Activated CD4-positive, alpha-beta T cell treated with anti-CD3 and anti-CD28 coated beads, Interleukin-2, amount 50 U/mL, for 4 hours (primary cell): Measurements from ENCODE around the gene UBR3.

Source experiments
- DNase-seq, 2 experiments: peaks; one replicate each; pipeline ENCODE4 v3.0.0-alpha.2; 2020

Gene UBR3

DNA sequence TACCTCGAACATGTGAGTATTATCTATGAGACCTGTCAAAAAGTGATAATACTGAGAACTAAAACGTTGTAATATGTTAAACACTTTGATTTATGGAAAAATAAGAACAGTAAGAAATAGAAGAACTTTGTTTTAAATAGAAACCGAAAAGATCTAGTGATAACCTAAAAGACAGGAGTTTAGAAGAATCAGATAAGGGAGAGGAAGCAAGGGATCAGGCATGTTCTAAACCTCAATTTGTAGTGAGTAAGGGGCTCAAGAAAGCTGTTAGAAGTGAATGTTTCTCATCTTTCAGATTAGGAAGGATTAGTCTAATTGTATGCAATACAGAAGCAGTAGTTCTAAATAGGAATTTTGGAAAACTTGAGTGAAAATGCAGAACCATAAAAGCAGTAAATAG is 182.0 kb downstream of the UBR3 start:
- DNase-seq: no peak

DNA sequence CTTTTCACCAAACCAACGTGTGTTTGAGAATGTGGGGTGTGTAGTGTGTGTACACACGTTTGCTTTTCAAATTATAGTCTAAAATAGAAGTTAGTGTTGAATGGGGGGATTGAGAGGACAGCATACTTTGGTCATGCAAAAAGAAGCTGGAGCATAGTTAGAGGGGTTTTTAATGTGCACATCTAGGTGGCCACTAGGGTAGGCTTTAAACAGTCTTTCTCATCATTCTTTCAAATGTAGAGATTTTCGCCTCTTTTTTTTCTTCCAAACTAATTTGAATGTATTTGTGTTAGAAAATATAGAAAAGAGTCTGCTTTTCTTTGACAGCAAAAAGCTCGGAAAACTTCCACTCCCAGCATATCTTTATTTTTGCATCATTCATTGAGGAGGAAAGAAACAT is 185.5 kb downstream of the UBR3 start:
- no peak for DNase-seq

GRCh38 chr2:170013802-170014551 is 186.7 kb downstream of the UBR3 start:
- no peak for DNase-seq

GRCh38 chr2:170014769-170015168 is 187.5 kb downstream of the UBR3 start:
- DNase-seq: no peak

DNA sequence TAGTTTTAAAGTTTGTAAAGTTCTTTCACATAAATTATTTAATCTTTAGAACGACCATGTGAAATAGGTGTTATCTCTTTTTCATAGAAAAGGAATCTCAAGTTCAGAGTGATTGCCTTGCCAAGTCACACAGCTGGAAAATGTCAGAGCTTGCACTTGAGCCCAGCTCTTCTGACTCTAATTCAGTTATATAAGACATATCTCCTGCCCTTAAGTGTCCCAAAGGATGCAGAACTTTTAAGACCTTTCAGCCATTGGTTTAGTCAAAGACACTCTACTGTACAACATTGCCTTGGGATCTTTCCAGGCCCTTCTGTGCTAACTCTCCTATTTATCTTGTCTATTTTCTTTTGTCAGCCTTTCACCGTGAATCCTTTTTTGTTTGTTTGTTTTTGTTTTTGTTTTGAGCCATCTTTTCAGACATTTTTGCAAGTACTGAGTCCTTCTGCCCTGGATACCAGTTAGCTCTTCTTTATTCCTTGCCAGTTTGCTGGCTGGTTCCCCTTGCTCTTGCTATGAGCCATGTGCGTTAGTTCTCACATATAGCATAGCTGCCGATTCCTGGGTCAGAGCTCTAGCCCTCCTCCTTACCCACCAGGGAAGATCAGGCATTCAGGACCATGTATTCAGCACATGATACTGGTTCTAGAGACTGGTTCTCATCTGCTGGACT is 190.7 kb downstream of the UBR3 start:
- no peak for DNase-seq

DNA sequence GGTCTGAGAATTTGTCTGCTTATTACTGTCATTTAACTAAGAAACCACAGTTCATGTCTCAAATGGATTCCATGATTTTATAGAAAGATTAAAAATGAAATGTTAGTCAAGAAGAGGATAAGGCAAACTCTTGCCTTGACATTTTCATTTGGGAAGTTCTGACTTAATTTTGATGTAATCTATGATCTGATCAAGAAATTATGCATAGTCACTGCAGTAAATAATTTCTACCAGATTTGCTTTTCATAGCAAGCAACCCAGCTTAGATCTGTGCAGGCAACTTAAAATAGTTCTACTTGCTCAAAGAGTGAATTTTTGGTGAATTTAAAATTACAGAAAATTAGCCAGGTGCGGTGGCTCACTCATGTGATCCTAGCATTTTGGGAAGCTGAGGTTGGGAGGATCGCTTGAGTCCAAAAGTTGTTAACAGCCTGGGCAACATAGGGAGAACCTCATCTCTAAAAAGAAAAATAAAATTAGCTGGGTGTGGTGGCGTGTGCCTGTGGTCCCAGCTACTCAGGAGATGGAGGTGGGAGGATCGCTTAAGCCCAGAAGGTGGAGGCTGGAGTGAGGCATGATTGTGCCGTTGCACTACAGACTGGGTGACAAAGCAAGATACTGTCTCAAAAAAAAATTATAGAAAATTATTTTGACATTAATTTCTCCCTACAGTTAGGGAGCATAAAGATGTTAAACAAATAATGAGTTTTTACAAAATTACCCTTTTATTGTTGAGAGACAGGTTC is 192.0 kb downstream of the UBR3 start:
- no peak for DNase-seq

GRCh38 chr2:170020777-170021176 is 193.5 kb downstream of the UBR3 start:
- DNase-seq: no peak

DNA sequence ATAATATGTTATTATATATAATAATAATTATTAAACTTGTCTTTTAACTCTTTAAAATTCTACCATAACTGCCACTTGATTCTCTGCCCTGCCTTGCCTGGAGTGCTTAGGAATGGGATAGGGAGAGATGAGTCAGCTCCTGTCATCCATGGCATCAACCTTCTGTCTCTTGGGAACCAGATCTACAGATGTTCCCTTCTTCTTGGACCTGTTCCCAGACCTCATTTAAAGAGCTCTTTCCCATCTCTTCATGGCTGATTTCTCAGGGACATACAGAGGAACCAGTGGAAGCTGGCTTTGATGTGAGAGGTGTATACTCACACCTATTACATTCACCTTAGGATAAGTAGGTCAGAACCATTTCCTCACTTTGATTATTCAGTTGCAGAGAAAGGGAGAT is 195.4 kb downstream of the UBR3 start:
- no peak for DNase-seq

DNA sequence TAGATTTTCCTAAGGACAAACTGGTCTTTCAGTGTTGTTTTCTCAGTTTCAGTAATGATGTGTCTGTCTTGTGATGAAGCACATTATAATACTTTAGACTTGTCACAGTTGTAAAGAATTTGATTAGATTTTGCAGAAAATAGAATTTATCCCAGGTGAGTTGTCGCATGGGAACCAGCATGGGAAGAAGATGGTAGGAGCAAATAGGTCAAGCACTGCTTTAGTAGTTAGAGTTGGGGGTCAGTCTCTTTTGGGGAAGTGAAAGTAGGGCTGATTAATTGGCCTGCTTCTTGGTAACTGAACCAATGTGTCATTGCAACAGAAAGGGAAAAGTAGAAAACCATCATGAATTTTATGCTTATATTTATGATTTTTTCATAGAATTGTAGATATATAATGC is 197.5 kb downstream of the UBR3 start:
- DNase-seq: no peak

- DNase-seq: no peak
These were observed 198.0 kb downstream of the UBR3 start for GRCh38 chr2:170025223-170025622.

GRCh38 chr2:170026361-170026760 is 199.1 kb downstream of the UBR3 start:
- DNase-seq: no peak

DNA sequence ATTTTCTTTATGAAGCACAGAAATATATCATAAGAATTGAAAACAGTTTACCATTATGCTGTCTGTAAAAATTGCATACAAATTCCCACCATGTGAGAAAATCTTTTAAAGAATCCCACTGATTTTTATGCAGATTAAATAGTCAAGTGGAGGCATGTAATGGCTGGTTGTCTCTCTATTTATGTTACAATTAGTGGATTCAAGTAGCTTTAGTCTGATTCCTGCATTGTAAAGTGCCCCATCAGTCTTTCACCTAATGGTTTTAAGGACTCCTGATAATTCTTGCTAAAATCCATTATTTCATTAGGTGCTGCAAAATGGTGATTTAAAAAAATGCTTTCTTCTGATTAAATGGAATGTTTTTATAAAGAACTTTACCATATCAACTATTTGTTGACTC is 202.3 kb downstream of the UBR3 start:
- DNase-seq: no peak

DNA sequence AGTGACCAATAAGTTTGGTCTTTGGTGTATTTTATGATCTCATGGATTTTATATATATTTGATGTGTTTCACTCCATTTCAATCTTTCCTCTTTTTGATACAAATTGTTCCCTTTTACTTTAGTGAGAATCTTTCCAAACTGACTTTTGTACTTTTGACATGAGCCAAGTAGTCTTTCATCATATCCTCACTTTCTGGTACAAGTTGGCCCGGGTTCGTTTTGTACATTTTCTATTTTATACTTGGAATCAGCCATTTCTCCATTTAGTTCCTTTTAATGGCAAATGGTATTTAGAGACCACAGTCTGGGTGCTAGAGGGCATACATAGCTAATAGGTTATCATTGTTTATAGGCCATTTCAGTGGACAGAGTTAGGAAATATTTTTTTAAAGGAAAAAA is 202.8 kb downstream of the UBR3 start:
- DNase-seq: no peak

DNA sequence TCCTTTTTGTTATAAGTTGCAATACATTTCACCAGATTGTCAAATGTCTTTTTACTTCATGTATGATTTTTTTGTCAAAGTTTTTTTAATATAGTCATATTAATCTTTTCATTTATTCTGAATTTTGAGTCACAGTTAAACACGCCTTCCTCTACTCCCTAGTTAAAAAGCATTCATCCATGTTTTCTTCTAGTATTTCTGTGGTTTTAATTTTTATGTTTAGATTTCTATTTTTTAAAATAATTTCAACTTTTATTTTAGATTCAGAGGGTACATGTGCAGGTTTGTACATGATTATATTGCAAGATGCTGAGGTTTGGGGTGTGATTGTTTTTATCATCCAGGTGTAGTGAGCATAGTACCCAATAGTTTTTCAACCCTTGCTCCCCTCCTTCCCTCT is 204.0 kb downstream of the UBR3 start:
- no peak for DNase-seq

DNA sequence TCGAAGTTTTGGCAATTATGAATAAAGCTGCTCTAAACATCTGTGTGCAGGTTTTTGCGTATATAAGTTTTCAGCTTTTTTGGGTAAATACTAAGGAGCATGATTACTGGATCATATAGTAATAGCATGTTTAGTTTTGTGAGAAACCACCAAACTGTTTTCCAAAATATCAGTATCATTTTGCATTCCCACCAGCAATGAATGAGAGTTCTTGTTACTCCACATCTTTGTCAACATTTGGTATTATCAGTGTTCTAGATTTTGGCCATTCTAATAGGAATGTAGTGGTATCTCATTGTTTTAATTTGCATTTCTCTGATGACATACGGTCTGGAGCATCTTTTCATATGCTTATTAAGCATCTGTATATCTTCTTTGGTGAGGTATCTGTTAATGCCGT is 207.3 kb downstream of the UBR3 start:
- no peak for DNase-seq

- no peak for DNase-seq
These were observed 211.5 kb downstream of the UBR3 start for GRCh38 chr2:170038734-170039133.

- DNase-seq: no peak
These were observed 212.3 kb downstream of the UBR3 start for GRCh38 chr2:170039401-170040172.

- DNase-seq: no peak
These were observed 217.7 kb downstream of the UBR3 start for GRCh38 chr2:170044751-170045478.

DNA sequence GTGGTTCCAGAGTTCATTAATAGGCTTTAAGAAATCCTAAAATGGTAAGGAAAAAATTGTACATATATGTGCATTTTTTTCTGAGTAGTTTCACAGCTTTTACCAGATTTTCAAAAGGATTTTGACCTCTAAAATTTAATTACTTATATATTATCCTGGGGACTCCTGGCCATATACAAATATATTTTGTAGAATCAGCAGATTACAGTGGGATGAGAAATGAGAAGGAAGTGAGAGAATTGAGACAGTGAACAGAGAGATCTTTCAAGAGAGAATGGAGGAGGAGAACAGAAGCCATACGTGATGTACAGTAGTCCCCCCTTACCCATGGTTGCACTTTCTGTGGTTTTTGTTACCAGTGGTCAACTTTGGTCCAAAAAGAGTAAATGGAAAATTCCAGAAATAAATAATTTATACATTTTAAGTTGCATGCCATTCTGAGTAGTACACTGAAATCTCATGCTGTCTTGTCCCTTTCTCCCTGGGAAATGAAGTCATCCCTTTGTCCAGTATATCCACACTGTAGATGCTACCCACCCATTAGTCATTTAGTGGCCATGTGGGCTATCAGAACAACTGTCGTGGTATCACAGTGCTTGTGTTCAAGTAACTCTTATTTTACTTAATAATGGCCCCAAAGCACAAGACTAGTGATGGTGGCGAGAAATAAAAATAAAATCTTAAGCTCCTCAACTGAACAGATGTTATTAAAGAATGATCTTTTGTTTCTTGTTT is 220.2 kb downstream of the UBR3 start:
- no peak for DNase-seq

GRCh38 chr2:170052151-170052550 is 224.9 kb downstream of the UBR3 start:
- no peak for DNase-seq

- no peak for DNase-seq
These were observed 227.7 kb downstream of the UBR3 start for GRCh38 chr2:170054997-170055396.

- no peak for DNase-seq
These were observed 229.6 kb downstream of the UBR3 start for GRCh38 chr2:170056900-170057299.
